ENCODE data around the gene JAGN1. TPM values are rescaled to one million over a fixed set of nuclear protein-coding genes. Genes with fewer than 3 reads are reported as not detected.
"Not testable (repeated sequence)": the region's sequence is repeated elsewhere in the genome, so short reads cannot be mapped to it uniquely, and the experiment has no call there.

The JAGN1 gene
- total and polyA plus RNA-seq, 4 experiments from 2014 or later, result 26.5 to 48.3 (median 35.0) TPM

GRCh38 chr3:9937486-9938238 lies 47.3 kb downstream of the JAGN1 start:
- no peaks in the 10 kb centered on the region for H3K27me3 ChIP-seq (ENCODE audit: insufficient read depth, low read length)
- Mint-ChIP-seq H3K27ac (peak overlapping the region in 2 of 7 donors; percentile 3 to 83), H3K4me1 (peaks cover 16 to 40% (median 29%) of the 10 kb centered on the region in 4 donors), H3K36me3 (peaks cover 6 to 34% of the 10 kb centered on the region in 2 donors), H3K4me3 (no peak overlapping the region), H3K27me3 (no peaks in the 10 kb centered on the region), H3K9me3 (no peaks in the 10 kb centered on the region)
- POLR2A ChIA-PET (ENCODE audit: partially characterized antibody), result interaction anchor here (1.8 kb wide), 1 partner anchor 8 kb away, joined by 7 read pairs; no protein-coding TSS in a partner anchor
- H3K9me3 ChIP-seq (ENCODE audit: control insufficient read depth in 1 of 2, low read length in 2 of 2), result no peaks in the 10 kb centered on the region
- peaks cover 5% of the 10 kb centered on the region for H3K36me3 ChIP-seq (ENCODE audit: insufficient read depth, low read length)
- DNase-seq, result no peak
- CTCF ChIA-PET (ENCODE audit: partially characterized antibody), result interaction anchor here (1.0 kb wide), 1 partner anchor 9 kb away, joined by 3 read pairs; no protein-coding TSS in a partner anchor
- H3K4me3 ChIP-seq (ENCODE audit: low read length in 2 of 2), result no peak overlapping the region
- H3K4me1 ChIP-seq (ENCODE audit: insufficient read depth, low read length), result peaks cover 22% of the 10 kb centered on the region
- no peak overlapping the region for H3K27ac ChIP-seq (ENCODE audit: low read depth, low read length)
- intact Hi-C loops (cut with micrococcal nuclease), result no loop called here

GRCh38 chr3:9938966-9939365 lies 48.6 kb downstream of the JAGN1 start:
- H3K4me1 ChIP-seq (ENCODE audit: insufficient read depth, low read length), result peaks cover 21% of the 10 kb centered on the region
- H3K4me1 Mint-ChIP-seq, result peaks cover 16 to 33% (median 24%) of the 10 kb centered on the region in 4 donors
- H3K4me3 Mint-ChIP-seq, result no peak overlapping the region
- ChIA-PET POLR2A (ENCODE audit: partially characterized antibody) (interaction anchor here (1.8 kb wide), 1 partner anchor 7 kb away, joined by 7 read pairs; no protein-coding TSS in a partner anchor), CTCF (ENCODE audit: partially characterized antibody) (interaction anchor here (1.0 kb wide), 1 partner anchor 8 kb away, joined by 3 read pairs; no protein-coding TSS in a partner anchor)
- no peak overlapping the region for H3K27ac ChIP-seq (ENCODE audit: low read depth, low read length)
- H3K36me3 ChIP-seq (ENCODE audit: insufficient read depth, low read length), result peaks cover 5% of the 10 kb centered on the region
- no peaks in the 10 kb centered on the region for H3K9me3 ChIP-seq (ENCODE audit: control insufficient read depth in 1 of 2, low read length in 2 of 2)
- DNase-seq, result no peak
- H3K27ac Mint-ChIP-seq, result peak overlapping the region in 1 of 7 donors; percentile 75
- no peaks in the 10 kb centered on the region for H3K9me3 Mint-ChIP-seq
- no peaks in the 10 kb centered on the region for H3K27me3 Mint-ChIP-seq
- H3K4me3 ChIP-seq (ENCODE audit: low read length in 2 of 2), result no peak overlapping the region
- peaks cover 11 to 36% of the 10 kb centered on the region in 2 donors for H3K36me3 Mint-ChIP-seq
- no peaks in the 10 kb centered on the region for H3K27me3 ChIP-seq (ENCODE audit: insufficient read depth, low read length)
- intact Hi-C loops (cut with micrococcal nuclease), result no loop called here

GRCh38 chr3:9939906-9940305 lies 49.5 kb downstream of the JAGN1 start:
- H3K27me3 Mint-ChIP-seq; CTCF ChIA-PET (ENCODE audit: partially characterized antibody); H3K27ac ChIP-seq (ENCODE audit: low read depth, low read length); H3K9me3 ChIP-seq (ENCODE audit: control insufficient read depth in 1 of 2, low read length in 2 of 2); POLR2A ChIA-PET (ENCODE audit: partially characterized antibody); H3K9me3 Mint-ChIP-seq; H3K36me3 ChIP-seq (ENCODE audit: insufficient read depth, low read length); H3K4me3 ChIP-seq (ENCODE audit: low read length in 2 of 2); H3K4me3 Mint-ChIP-seq; DNase-seq; H3K27me3 ChIP-seq (ENCODE audit: insufficient read depth, low read length); intact Hi-C loops (cut with micrococcal nuclease); H3K27ac Mint-ChIP-seq: not testable (repeated sequence)
- peaks cover 12% of the 10 kb centered on the region for H3K4me1 ChIP-seq (ENCODE audit: insufficient read depth, low read length)
- peaks cover 11 to 33% of the 10 kb centered on the region in 2 donors for H3K36me3 Mint-ChIP-seq
- peaks cover 10 to 24% (median 15%) of the 10 kb centered on the region in 4 donors for H3K4me1 Mint-ChIP-seq

GRCh38 chr3:9940746-9941145 lies 50.3 kb downstream of the JAGN1 start:
- DNase-seq, result no peak
- H3K9me3 Mint-ChIP-seq, result no peaks in the 10 kb centered on the region
- Histone ChIP-seq H3K36me3 (ENCODE audit: insufficient read depth, low read length) (peaks cover 5% of the 10 kb centered on the region), H3K4me3 (ENCODE audit: low read length in 2 of 2) (no peak overlapping the region), H3K27me3 (ENCODE audit: insufficient read depth, low read length) (no peaks in the 10 kb centered on the region), H3K4me1 (ENCODE audit: insufficient read depth, low read length) (peaks cover 4% of the 10 kb centered on the region), H3K27ac (ENCODE audit: low read depth, low read length) (no peak overlapping the region), H3K9me3 (ENCODE audit: control insufficient read depth in 1 of 2, low read length in 2 of 2) (no peaks in the 10 kb centered on the region)
- peaks cover 11 to 27% of the 10 kb centered on the region in 2 donors for H3K36me3 Mint-ChIP-seq
- H3K4me1 Mint-ChIP-seq, result peaks cover 1 to 22% (median 7%) of the 10 kb centered on the region in 4 donors
- CTCF ChIA-PET (ENCODE audit: partially characterized antibody), result interaction anchor here (0.6 to 2.7 kb wide), 2 partner anchors 8 to 49 kb away, joined by 3 to 16 read pairs; partner anchors contain the start of gene CRELD1
- H3K27me3 Mint-ChIP-seq, result no peaks in the 10 kb centered on the region
- intact Hi-C loops (cut with micrococcal nuclease), result no loop called here
- POLR2A ChIA-PET (ENCODE audit: partially characterized antibody), result interaction anchor here (4.7 kb wide), 1 partner anchor 7 kb away, joined by 44 read pairs; the partner anchor contains the start of gene CRELD1
- no peak overlapping the region for H3K27ac Mint-ChIP-seq
- no peak overlapping the region for H3K4me3 Mint-ChIP-seq

GRCh38 chr3:9942164-9942563 lies 51.8 kb downstream of the JAGN1 start:
- no peak overlapping the region for H3K4me3 ChIP-seq (ENCODE audit: low read length in 2 of 2)
- DNase-seq, result no peak
- peaks cover 8 to 24% of the 10 kb centered on the region in 2 donors for H3K36me3 Mint-ChIP-seq
- H3K36me3 ChIP-seq (ENCODE audit: insufficient read depth, low read length), result peaks cover 5% of the 10 kb centered on the region
- H3K27ac ChIP-seq (ENCODE audit: low read depth, low read length), result no peak overlapping the region
- no peak overlapping the region for H3K4me3 Mint-ChIP-seq
- no peaks in the 10 kb centered on the region for H3K9me3 Mint-ChIP-seq
- H3K27me3 Mint-ChIP-seq, result no peaks in the 10 kb centered on the region
- no peaks in the 10 kb centered on the region for H3K4me1 ChIP-seq (ENCODE audit: insufficient read depth, low read length)
- no peaks in the 10 kb centered on the region for H3K9me3 ChIP-seq (ENCODE audit: control insufficient read depth in 1 of 2, low read length in 2 of 2)
- POLR2A ChIA-PET (ENCODE audit: partially characterized antibody), result interaction anchor here (0.7 to 4.7 kb wide), 3 partner anchors 9 to 150 kb away, joined by 3 to 44 read pairs (median 3); partner anchors contain the start of genes ARPC4, CRELD1, PRRT3 and TADA3
- intact Hi-C loops (cut with micrococcal nuclease), result no loop called here
- CTCF ChIA-PET (ENCODE audit: partially characterized antibody), result interaction anchor here (0.6 to 2.7 kb wide), 3 partner anchors 10 to 202 kb away, joined by 3 to 16 read pairs (median 3); partner anchors contain the start of gene CRELD1
- H3K27me3 ChIP-seq (ENCODE audit: insufficient read depth, low read length), result no peaks in the 10 kb centered on the region
- H3K4me1 Mint-ChIP-seq, result peaks cover 0 to 14% (median 0%) of the 10 kb centered on the region in 4 donors
- H3K27ac Mint-ChIP-seq, result peak overlapping the region in 5 of 7 donors; percentile 15 to 62 (median 50)

GRCh38 chr3:9942934-9943690 lies 52.7 kb downstream of the JAGN1 start:
- Mint-ChIP-seq H3K27ac (peak overlapping the region in 3 of 7 donors; percentile 11 to 66 (median 63)), H3K4me1 (peaks cover 0 to 11% (median 0%) of the 10 kb centered on the region in 4 donors), H3K9me3 (no peaks in the 10 kb centered on the region), H3K36me3 (peaks cover 8 to 19% of the 10 kb centered on the region in 2 donors), H3K4me3 (no peak overlapping the region), H3K27me3 (no peaks in the 10 kb centered on the region)
- H3K9me3 ChIP-seq (ENCODE audit: control insufficient read depth in 1 of 2, low read length in 2 of 2), result no peaks in the 10 kb centered on the region
- no peak overlapping the region for H3K4me3 ChIP-seq (ENCODE audit: low read length in 2 of 2)
- no peaks in the 10 kb centered on the region for H3K4me1 ChIP-seq (ENCODE audit: insufficient read depth, low read length)
- DNase-seq, result no peak
- H3K27ac ChIP-seq (ENCODE audit: low read depth, low read length), result no peak overlapping the region
- H3K36me3 ChIP-seq (ENCODE audit: insufficient read depth, low read length), result peaks cover 5% of the 10 kb centered on the region
- ChIA-PET CTCF (ENCODE audit: partially characterized antibody) (interaction anchor here (0.6 to 2.7 kb wide), 5 partner anchors 10 to 201 kb away, joined by 3 to 16 read pairs (median 3); partner anchors contain the start of gene CRELD1), POLR2A (ENCODE audit: partially characterized antibody) (interaction anchor here (0.7 to 4.7 kb wide), 2 partner anchors 10 to 151 kb away, joined by 3 to 44 read pairs; partner anchors contain the start of genes ARPC4, CRELD1 and TADA3)
- intact Hi-C loops (cut with micrococcal nuclease), result no loop called here
- H3K27me3 ChIP-seq (ENCODE audit: insufficient read depth, low read length), result no peaks in the 10 kb centered on the region

All from CD4-positive, alpha-beta memory T cell (primary cell).